ENCODE results near the gene NTN3.

DNA sequence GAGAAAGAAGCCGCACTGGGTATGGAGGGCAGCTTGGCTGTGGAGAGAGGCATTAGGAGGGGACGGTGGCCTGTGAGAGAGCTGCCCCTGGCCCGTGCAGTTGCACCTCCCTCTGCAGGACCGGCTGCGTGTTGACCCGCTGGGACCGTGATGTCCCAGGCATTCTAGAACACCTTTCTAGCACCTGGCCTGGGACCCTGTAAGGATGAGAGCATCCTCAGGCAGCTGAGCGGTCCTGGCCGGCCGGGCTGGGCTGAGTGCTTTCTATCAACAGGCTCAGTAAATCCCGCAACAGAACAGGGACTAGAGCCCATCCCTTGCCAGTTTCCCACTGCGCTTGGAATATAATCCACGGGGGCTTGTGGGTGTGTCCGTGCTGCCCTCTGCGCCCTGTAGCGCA is 18.5 kb downstream of the NTN3 start:
- TF ChIP-seq, protein P1, sequence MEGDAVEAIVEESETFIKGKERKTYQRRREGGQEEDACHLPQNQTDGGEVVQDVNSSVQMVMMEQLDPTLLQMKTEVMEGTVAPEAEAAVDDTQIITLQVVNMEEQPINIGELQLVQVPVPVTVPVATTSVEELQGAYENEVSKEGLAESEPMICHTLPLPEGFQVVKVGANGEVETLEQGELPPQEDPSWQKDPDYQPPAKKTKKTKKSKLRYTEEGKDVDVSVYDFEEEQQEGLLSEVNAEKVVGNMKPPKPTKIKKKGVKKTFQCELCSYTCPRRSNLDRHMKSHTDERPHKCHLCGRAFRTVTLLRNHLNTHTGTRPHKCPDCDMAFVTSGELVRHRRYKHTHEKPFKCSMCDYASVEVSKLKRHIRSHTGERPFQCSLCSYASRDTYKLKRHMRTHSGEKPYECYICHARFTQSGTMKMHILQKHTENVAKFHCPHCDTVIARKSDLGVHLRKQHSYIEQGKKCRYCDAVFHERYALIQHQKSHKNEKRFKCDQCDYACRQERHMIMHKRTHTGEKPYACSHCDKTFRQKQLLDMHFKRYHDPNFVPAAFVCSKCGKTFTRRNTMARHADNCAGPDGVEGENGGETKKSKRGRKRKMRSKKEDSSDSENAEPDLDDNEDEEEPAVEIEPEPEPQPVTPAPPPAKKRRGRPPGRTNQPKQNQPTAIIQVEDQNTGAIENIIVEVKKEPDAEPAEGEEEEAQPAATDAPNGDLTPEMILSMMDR (IDR thresholded peaks at IDR 0.05; ENCODE audit: low read length) = no peak
- TF ChIP-seq EZH2phosphoT487 (IDR thresholded peaks at IDR 0.05; ENCODE audit: low read length) (no peak), EZH2 (optimal IDR thresholded peaks at IDR 0.05; ENCODE audit: low read depth, low read length) (no peak)

All from MM.1S (cell line).